Endothelial cell of umbilical vein (primary cell): ENCODE data around the gene NCKAP5.

ENCODE experiments used
- CTCF ChIP-seq, 2 donors: IDR thresholded peaks; 1 replicate in 1 of 2; 2 replicates in 1 of 2; pipeline ENCODE4 v1.5.1; 2011; ENCODE audit warnings: low read length in 2 of 2, mild to moderate bottlenecking in 2 of 2, moderate library complexity in 2 of 2, control low read depth in 1 of 2, inconsistent platforms in 1 of 2, low read depth in 1 of 2; ENCODE audit not compliant: insufficient read depth in 1 of 2; ENCODE audit errors: extremely low read depth in 1 of 2
- POLR2AphosphoS5 ChIP-seq: IDR thresholded peaks from 2 replicates; pipeline ENCODE4 v1.6.1; 2012; ENCODE audit warnings: low read depth, mild to moderate bottlenecking, control low read depth, low read length, moderate library complexity; ENCODE audit not compliant: insufficient read depth

GRCh38 chr2:132871831-132872230 lies 696.4 kb downstream of the NCKAP5 start:
- TF ChIP-seq POLR2AphosphoS5, result no peak
- no peak for TF ChIP-seq CTCF (IDR thresholded peaks at IDR 0.05; ENCODE audit: extremely low read depth in 1 of 2, insufficient read depth in 1 of 2, low read depth in 1 of 2, low read length in 2 of 2)
